ENCODE measurements around the gene CCDC9B.

The CCDC9B gene

GRCh38 chr15:40287505-40287904, 53.2 kb downstream of the CCDC9B start:
- DNase-seq = no peak

- DNase-seq = no peak
These were observed 53.9 kb downstream of the CCDC9B start for GRCh38 chr15:40286794-40287193.

- peak; percentile 55 for DNase-seq
These were observed 54.6 kb downstream of the CCDC9B start for GRCh38 chr15:40286061-40286532.

- DNase-seq = no peak
These were observed 55.2 kb downstream of the CCDC9B start for GRCh38 chr15:40285554-40286011.

GRCh38 chr15:40285151-40285550, 55.6 kb downstream of the CCDC9B start:
- no peak for DNase-seq

GRCh38 chr15:40283615-40284300, 57.0 kb downstream of the CCDC9B start:
- no peak for DNase-seq

GRCh38 chr15:40282869-40283614, 57.7 kb downstream of the CCDC9B start, which contains the start of gene ANKRD63:
Gene ANKRD63, minus strand, starts transcription at chr15:40283064. Its CDS starts 478 bp downstream, at chr15:40282586.
- DNase-seq = peak; percentile 64

GRCh38 chr15:40282147-40282868, 58.4 kb downstream of the CCDC9B start:
- DNase-seq = peak; percentile 31

GRCh38 chr15:40281801-40282146, 59.0 kb downstream of the CCDC9B start:
- DNase-seq = no peak
